Mesendoderm (in vitro differentiated cells): ENCODE results near the gene CLEC6A. TPM values are rescaled to one million over a fixed set of nuclear protein-coding genes. Genes with fewer than 3 reads are reported as not detected.

Source experiments
- small RNA-seq: library from polyadenylated mRNA; stranded (forward); fragments of <200 nt; extraction: miRNeasy Mini kit (QIAGEN cat#:217004); gene quantifications from one replicate; pipeline ENCODE3, GENCODE V24; 2013; ENCODE audit not compliant: insufficient read depth

CLEC6A gene

Small RNAs within 50 kb of the gene (small RNA-seq; reads per million reads assigned to genes)
- gene RNU6-275P = not detected
